Panc1 (cell line): Measurements from ENCODE around the gene SCN8A. TPM values are rescaled to one million over a fixed set of nuclear protein-coding genes. Genes with fewer than 3 reads are reported as not detected.

Experiments used
- ATAC-seq: fragments of 200-7000 bp; cut with Tn5 transposase; 2 replicates; pipeline ENCODE4 v1.9.1; 2020; ENCODE audit warnings: mild to moderate bottlenecking, moderate library complexity
- BruUV-seq: library from RNA; stranded (reverse); fragments of 400-500 nt; replicated peaks from 2 replicates; lab custom pipeline; 2021; lab: Mats Ljungman, UMichigan
- CTCF ChIA-PET: fragments of 300-600 bp; sonication (Branson Sonifier 250); formaldehyde crosslinking; loops from one replicate; lab custom pipeline; 2022; ENCODE audit warnings: antibody characterized with exemption; lab: Charles Lee
- POLR2A ChIA-PET: fragments of 300-600 bp; sonication (Branson Sonifier 250); formaldehyde crosslinking; loops from one replicate; lab custom pipeline; 2022; ENCODE audit warnings: antibody characterized with exemption; lab: Charles Lee
- DNase-seq: peaks from one replicate; pipeline ENCODE4 v3.0.0-alpha.2; 2010; ENCODE audit warnings: low read depth, low spot score
- H3K27ac ChIP-seq: 2 replicates; pipeline ENCODE4 v1.5.1; 2011; ENCODE audit warnings: mild to moderate bottlenecking, low read length, inconsistent platforms
- H3K27me3 ChIP-seq: fragments of 200-500 bp; sonication (Bioruptor generic); 2 replicates; pipeline ENCODE4 v1.6.0; 2014; ENCODE audit warnings: low read length, inconsistent platforms; ENCODE audit not compliant: control insufficient read depth, insufficient read depth
- H3K36me3 ChIP-seq: fragments of 200-500 bp; sonication (Bioruptor generic); 2 replicates; pipeline ENCODE4 v1.5.1; 2014; ENCODE audit warnings: inconsistent platforms, mild to moderate bottlenecking, low read length, moderate library complexity; ENCODE audit not compliant: control insufficient read depth, insufficient read depth
- H3K4me1 ChIP-seq: 2 replicates; pipeline ENCODE4 v1.5.1; 2011; ENCODE audit warnings: inconsistent platforms, mild to moderate bottlenecking, low read length, moderate library complexity; ENCODE audit not compliant: control insufficient read depth, insufficient read depth
- H3K4me3 ChIP-seq, 2 experiments: 2 replicates each; pipeline ENCODE4 v1.5.1; 2011 to 2012; ENCODE audit warnings: low read depth in 2 of 2, low read length in 2 of 2, mild to moderate bottlenecking in 2 of 2, inconsistent platforms in 1 of 2, moderate library complexity in 1 of 2
- H3K9me3 ChIP-seq: fragments of 200-500 bp; sonication (Bioruptor generic); 2 replicates; pipeline ENCODE4 v1.5.1; 2014; ENCODE audit warnings: low read depth, mild to moderate bottlenecking, inconsistent platforms, low read length, moderate library complexity; ENCODE audit not compliant: control insufficient read depth, insufficient read depth
- POLR2AphosphoS5 ChIP-seq: IDR thresholded peaks from 2 replicates; pipeline ENCODE4 v1.6.1; 2012; ENCODE audit warnings: mild to moderate bottlenecking, low read depth, low read length, moderate library complexity
- SIN3A ChIP-seq: IDR thresholded peaks from 2 replicates; pipeline ENCODE4 v1.6.1; 2012; ENCODE audit warnings: low read depth, mild to moderate bottlenecking, low read length, moderate library complexity, borderline replicate concordance; ENCODE audit not compliant: insufficient read depth
- TCF7L2 ChIP-seq: IDR thresholded peaks from 2 replicates; pipeline ENCODE4 v1.6.1; 2011; ENCODE audit warnings: mild to moderate bottlenecking, low read depth, low read length, inconsistent platforms
- in situ Hi-C: cut with HindIII; loops from 2 replicates; pipeline ENCODE4 v1.10.0; 2016; ENCODE audit warnings: low sequenced_read_pairs, low pct_unique_long_range_greater_than_20kb
- intact Hi-C: fragments of 100-400 bp; cut with micrococcal nuclease; formaldehyde crosslinking; loops from one replicate; pipeline ENCODE4 v1.10.0; 2022; ENCODE audit not compliant: unreplicated experiment
- total RNA-seq: library from RNA; stranded (reverse); gene quantifications from one replicate; pipeline ENCODE4 v1.2.1, GENCODE V29; 2021; ENCODE audit not compliant: unreplicated experiment
- TF ChIP-seq, protein P1 (sequence below), 2 experiments: IDR thresholded peaks; 2 replicates each; pipeline ENCODE4 v1.6.1; 2011 to 2012; ENCODE audit warnings: low read depth in 2 of 2, control low read depth in 1 of 2, low read length in 1 of 2, mild to moderate bottlenecking in 1 of 2, moderate library complexity in 1 of 2; ENCODE audit not compliant: insufficient read depth in 1 of 2
- TF ChIP-seq, protein P2 (sequence below): fragments of 450-650 bp; IDR thresholded peaks from 2 replicates; pipeline ENCODE4 v1.5.1; 2017; ENCODE audit warnings: mild to moderate bottlenecking

The SCN8A gene
- total RNA-seq, 1 experiment from 2014 or later: 8.6 TPM

DNA sequence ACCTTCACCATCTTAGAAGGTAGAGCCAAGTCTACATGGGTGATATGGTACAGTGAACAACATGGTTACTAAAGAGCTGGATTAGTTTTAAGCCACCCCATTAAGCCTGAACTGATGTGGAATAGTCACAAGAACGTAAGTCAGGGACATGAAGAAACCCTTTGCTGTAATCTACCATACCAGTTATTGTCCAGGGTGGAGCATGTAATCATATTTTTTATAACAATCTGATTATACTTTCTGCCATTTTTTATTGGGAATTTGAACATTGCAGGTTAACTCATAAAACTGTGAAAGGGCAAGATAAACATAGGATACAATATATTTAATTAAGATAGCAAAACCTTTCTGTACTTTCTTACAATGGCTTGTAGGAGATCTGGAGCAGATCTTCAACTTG lies 153.9 kb downstream of the SCN8A start:
- no peaks in the 10 kb centered on the region for H3K9me3 ChIP-seq
- ChIA-PET CTCF (no interaction called here), POLR2A (no interaction called here)
- H3K36me3 ChIP-seq: no peaks in the 10 kb centered on the region
- no peak overlapping the region for H3K27ac ChIP-seq
- no peak for DNase-seq
- in situ Hi-C loops: no loop called here
- intact Hi-C loops: no loop called here
- no peak overlapping the region for H3K4me3 ChIP-seq
- BruUV-seq: no TSS peak
- no peaks in the 10 kb centered on the region for H3K4me1 ChIP-seq
- ATAC-seq: no peak
- no peaks in the 10 kb centered on the region for H3K27me3 ChIP-seq
- no peak for TF ChIP-seq POLR2AphosphoS5
- TF ChIP-seq, protein P1, sequence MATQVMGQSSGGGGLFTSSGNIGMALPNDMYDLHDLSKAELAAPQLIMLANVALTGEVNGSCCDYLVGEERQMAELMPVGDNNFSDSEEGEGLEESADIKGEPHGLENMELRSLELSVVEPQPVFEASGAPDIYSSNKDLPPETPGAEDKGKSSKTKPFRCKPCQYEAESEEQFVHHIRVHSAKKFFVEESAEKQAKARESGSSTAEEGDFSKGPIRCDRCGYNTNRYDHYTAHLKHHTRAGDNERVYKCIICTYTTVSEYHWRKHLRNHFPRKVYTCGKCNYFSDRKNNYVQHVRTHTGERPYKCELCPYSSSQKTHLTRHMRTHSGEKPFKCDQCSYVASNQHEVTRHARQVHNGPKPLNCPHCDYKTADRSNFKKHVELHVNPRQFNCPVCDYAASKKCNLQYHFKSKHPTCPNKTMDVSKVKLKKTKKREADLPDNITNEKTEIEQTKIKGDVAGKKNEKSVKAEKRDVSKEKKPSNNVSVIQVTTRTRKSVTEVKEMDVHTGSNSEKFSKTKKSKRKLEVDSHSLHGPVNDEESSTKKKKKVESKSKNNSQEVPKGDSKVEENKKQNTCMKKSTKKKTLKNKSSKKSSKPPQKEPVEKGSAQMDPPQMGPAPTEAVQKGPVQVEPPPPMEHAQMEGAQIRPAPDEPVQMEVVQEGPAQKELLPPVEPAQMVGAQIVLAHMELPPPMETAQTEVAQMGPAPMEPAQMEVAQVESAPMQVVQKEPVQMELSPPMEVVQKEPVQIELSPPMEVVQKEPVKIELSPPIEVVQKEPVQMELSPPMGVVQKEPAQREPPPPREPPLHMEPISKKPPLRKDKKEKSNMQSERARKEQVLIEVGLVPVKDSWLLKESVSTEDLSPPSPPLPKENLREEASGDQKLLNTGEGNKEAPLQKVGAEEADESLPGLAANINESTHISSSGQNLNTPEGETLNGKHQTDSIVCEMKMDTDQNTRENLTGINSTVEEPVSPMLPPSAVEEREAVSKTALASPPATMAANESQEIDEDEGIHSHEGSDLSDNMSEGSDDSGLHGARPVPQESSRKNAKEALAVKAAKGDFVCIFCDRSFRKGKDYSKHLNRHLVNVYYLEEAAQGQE (IDR thresholded peaks at IDR 0.05; ENCODE audit: insufficient read depth in 1 of 2, low read depth in 2 of 2, low read length in 1 of 2): no peak
- no peak for TF ChIP-seq TCF7L2
- TF ChIP-seq, protein P2, sequence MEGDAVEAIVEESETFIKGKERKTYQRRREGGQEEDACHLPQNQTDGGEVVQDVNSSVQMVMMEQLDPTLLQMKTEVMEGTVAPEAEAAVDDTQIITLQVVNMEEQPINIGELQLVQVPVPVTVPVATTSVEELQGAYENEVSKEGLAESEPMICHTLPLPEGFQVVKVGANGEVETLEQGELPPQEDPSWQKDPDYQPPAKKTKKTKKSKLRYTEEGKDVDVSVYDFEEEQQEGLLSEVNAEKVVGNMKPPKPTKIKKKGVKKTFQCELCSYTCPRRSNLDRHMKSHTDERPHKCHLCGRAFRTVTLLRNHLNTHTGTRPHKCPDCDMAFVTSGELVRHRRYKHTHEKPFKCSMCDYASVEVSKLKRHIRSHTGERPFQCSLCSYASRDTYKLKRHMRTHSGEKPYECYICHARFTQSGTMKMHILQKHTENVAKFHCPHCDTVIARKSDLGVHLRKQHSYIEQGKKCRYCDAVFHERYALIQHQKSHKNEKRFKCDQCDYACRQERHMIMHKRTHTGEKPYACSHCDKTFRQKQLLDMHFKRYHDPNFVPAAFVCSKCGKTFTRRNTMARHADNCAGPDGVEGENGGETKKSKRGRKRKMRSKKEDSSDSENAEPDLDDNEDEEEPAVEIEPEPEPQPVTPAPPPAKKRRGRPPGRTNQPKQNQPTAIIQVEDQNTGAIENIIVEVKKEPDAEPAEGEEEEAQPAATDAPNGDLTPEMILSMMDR: no peak
- TF ChIP-seq SIN3A: no peak

DNA sequence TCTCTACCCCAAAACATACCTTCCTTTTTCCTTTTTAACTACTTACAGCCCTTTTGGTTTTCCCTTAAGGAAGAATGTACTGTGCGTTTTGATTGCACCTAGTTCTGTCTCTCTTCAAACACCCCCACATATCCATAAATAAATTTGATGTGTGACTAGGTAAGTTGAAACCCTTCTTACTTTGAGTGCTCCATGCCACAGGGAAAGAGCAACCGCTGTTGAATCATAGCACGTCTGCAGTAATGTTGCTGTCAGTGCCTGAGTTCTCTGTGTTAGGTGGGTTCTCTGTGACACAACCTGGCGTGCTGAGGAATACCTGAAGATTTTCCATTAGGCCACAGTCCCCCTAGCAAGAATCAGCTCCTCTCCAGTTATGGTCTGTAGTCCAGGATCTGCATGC lies 155.4 kb downstream of the SCN8A start:
- no peak overlapping the region for H3K4me3 ChIP-seq
- no peak overlapping the region for H3K27ac ChIP-seq
- no peaks in the 10 kb centered on the region for H3K9me3 ChIP-seq
- intact Hi-C loops (no loop called here), in situ Hi-C loops (no loop called here)
- ChIA-PET CTCF (interaction anchor here (0.7 kb wide), 1 partner anchor 284 kb away, joined by 3 read pairs; no protein-coding TSS in a partner anchor), POLR2A (no interaction called here)
- H3K27me3 ChIP-seq: no peaks in the 10 kb centered on the region
- no peak for TF ChIP-seq POLR2AphosphoS5
- TF ChIP-seq TCF7L2: no peak
- TF ChIP-seq, protein P2: no peak
- TF ChIP-seq SIN3A: no peak
- H3K4me1 ChIP-seq: no peaks in the 10 kb centered on the region
- no peaks in the 10 kb centered on the region for H3K36me3 ChIP-seq
- no peak for DNase-seq
- BruUV-seq: no TSS peak
- ATAC-seq: no peak
